A673 (cell line): ENCODE measurements around the gene ZNF337.

Experiments used
- EZH2 ChIP-seq: fragments of 200-600 bp; sonication (generic); IDR thresholded peaks from 2 replicates; pipeline ENCODE4 v1.6.1; 2017; ENCODE audit warnings: borderline replicate concordance, low read depth, mild to moderate bottlenecking, mixed read lengths, antibody characterized with exemption, low read length; ENCODE audit not compliant: poor library complexity, severe bottlenecking
- TF ChIP-seq, protein P1 (sequence below): fragments of 300-800, 200-600 bp; sonication (generic); conservative IDR thresholded peaks from 2 replicates; pipeline ENCODE4 v1.5.1; 2017; ENCODE audit warnings: low read depth, mild to moderate bottlenecking, antibody characterized with exemption, low read length, moderate library complexity, mixed read lengths

DNA sequence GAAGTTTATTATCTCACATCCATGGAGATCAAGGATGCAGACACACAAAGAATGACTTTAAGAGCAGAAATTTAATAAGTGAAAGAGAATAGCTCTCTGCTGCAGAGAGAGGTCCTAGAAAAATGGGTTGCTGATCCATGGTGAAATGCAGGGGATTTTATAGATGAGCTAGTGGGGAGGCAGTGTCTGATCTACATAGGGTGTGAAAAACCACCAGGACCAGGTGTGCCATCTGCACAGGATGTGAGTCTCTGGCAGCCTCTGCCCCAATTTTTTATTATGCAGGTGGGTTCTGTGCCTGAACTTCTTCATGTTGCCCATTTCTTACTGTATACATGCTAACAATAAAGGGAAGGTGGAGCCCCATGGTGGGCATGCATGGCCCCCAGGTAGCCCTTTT lies 52.9 kb downstream of the ZNF337 start:
- TF ChIP-seq, protein P1, sequence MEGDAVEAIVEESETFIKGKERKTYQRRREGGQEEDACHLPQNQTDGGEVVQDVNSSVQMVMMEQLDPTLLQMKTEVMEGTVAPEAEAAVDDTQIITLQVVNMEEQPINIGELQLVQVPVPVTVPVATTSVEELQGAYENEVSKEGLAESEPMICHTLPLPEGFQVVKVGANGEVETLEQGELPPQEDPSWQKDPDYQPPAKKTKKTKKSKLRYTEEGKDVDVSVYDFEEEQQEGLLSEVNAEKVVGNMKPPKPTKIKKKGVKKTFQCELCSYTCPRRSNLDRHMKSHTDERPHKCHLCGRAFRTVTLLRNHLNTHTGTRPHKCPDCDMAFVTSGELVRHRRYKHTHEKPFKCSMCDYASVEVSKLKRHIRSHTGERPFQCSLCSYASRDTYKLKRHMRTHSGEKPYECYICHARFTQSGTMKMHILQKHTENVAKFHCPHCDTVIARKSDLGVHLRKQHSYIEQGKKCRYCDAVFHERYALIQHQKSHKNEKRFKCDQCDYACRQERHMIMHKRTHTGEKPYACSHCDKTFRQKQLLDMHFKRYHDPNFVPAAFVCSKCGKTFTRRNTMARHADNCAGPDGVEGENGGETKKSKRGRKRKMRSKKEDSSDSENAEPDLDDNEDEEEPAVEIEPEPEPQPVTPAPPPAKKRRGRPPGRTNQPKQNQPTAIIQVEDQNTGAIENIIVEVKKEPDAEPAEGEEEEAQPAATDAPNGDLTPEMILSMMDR, result no peak
- TF ChIP-seq EZH2, result no peak
